ENCODE results near the gene PTCH1. TPM values are rescaled to one million over a fixed set of nuclear protein-coding genes. Genes with fewer than 3 reads are reported as not detected.

PTCH1 gene
- total and polyA plus RNA-seq, 5 experiments from 2014 or later: 10.5 to 49.6 (median 18.1) TPM

- POLR2A ChIA-PET: no interaction called here
- ATAC-seq (no peak), DNase-seq (no peak)
- Mint-ChIP-seq H3K27me3 (peaks cover 11 to 41% (median 18%) of the 10 kb centered on the region in 5 donors), H3K9me3 (peaks cover 0 to 3% (median 0%) of the 10 kb centered on the region in 9 donors), H3K27ac (no peak overlapping the region), H3K4me3 (no peak overlapping the region), H3K4me1 (peaks cover 0 to 4% (median 0%) of the 10 kb centered on the region in 4 donors), H3K36me3 (no peaks in the 10 kb centered on the region)
Observed at GRCh38 chr9:95528908-95529502, 12.2 kb upstream of the PTCH1 start.

- Mint-ChIP-seq H3K36me3 (peaks cover 0 to 12% (median 5%) of the 10 kb centered on the region in 3 donors), H3K27ac (no peak overlapping the region), H3K9me3 (peaks cover 3 to 15% (median 11%) of the 10 kb centered on the region in 9 donors), H3K4me3 (no peak overlapping the region), H3K4me1 (peaks cover 0 to under 1% (median 0%) of the 10 kb centered on the region in 4 donors), H3K27me3 (peaks cover 4 to 33% (median 8%) of the 10 kb centered on the region in 5 donors)
- POLR2A ChIA-PET: no interaction called here
- DNase-seq (no peak), ATAC-seq (no peak)
Observed at GRCh38 chr9:95522871-95523370, 6.2 kb upstream of the PTCH1 start.

- ATAC-seq: no peak
- no peak for DNase-seq
- Mint-ChIP-seq H3K27ac (no peak overlapping the region), H3K4me1 (peaks cover under 1 to 9% (median 5%) of the 10 kb centered on the region in 4 donors), H3K9me3 (peaks cover 3 to 15% (median 11%) of the 10 kb centered on the region in 9 donors), H3K36me3 (peaks cover 0 to 12% (median 5%) of the 10 kb centered on the region in 3 donors), H3K27me3 (peaks cover 0 to 28% (median 2%) of the 10 kb centered on the region in 5 donors), H3K4me3 (no peak overlapping the region)
- POLR2A ChIA-PET: interaction anchor here (0.7 kb wide), 1 partner anchor 558 kb away, joined by 3 read pairs; no protein-coding TSS in a partner anchor
Observed at GRCh38 chr9:95521699-95522098, 4.9 kb upstream of the PTCH1 start.

GRCh38 chr9:95517559-95518425 lies 1.0 kb upstream of the PTCH1 start:
- DNase-seq (no peak), ATAC-seq (no peak)
- H3K27me3 Mint-ChIP-seq: peaks cover 0 to 31% (median 0%) of the 10 kb centered on the region in 5 donors
- H3K27ac Mint-ChIP-seq: peak overlapping the region in 2 of 10 donors; percentile 41 to 43
- H3K4me1 Mint-ChIP-seq: peaks cover 11 to 28% (median 22%) of the 10 kb centered on the region in 4 donors
- POLR2A ChIA-PET: interaction anchor here (1.2 to 2.5 kb wide), 4 partner anchors 11 to 55 kb away, joined by 4 to 9 read pairs (median 6); no protein-coding TSS in a partner anchor
- peaks cover 0 to 12% (median 5%) of the 10 kb centered on the region in 3 donors for H3K36me3 Mint-ChIP-seq
- H3K4me3 Mint-ChIP-seq: peak overlapping the region; percentile 64 to 99 (median 80)
- H3K9me3 Mint-ChIP-seq: peaks cover 3 to 15% (median 10%) of the 10 kb centered on the region in 9 donors

- Mint-ChIP-seq H3K36me3 (peaks cover 0 to 12% (median 5%) of the 10 kb centered on the region in 3 donors), H3K4me3 (peak overlapping the region; percentile 93 to 99 (median 96)), H3K4me1 (peaks cover 19 to 43% (median 36%) of the 10 kb centered on the region in 4 donors), H3K9me3 (peaks cover 3 to 15% (median 10%) of the 10 kb centered on the region in 9 donors), H3K27ac (peak overlapping the region in 9 of 10 donors; percentile 16 to 88 (median 77)), H3K27me3 (peaks cover 0 to 34% (median 0%) of the 10 kb centered on the region in 5 donors)
- POLR2A ChIA-PET: interaction anchor here (0.6 to 2.5 kb wide), 5 partner anchors 10 to 433 kb away, joined by 3 to 9 read pairs (median 6); no protein-coding TSS in a partner anchor
- ATAC-seq (peak; percentile 29 to 48), DNase-seq (peak in 3 of 10 donors; percentile 9 to 16 (median 16))
Observed at GRCh38 chr9:95516221-95516733, 494 bp downstream of the PTCH1 start.

- POLR2A ChIA-PET: interaction anchor here (2.3 to 2.5 kb wide), 2 partner anchors 9 to 21 kb away, joined by 6 to 9 read pairs; no protein-coding TSS in a partner anchor
- DNase-seq (peak in 6 of 10 donors; percentile 16 to 52 (median 32)), ATAC-seq (peak; percentile 43 to 55)
- Mint-ChIP-seq H3K36me3 (peaks cover 0 to 9% (median 5%) of the 10 kb centered on the region in 3 donors), H3K27ac (peak overlapping the region in 1 of 10 donors; percentile 32), H3K9me3 (peaks cover 3 to 15% (median 10%) of the 10 kb centered on the region in 9 donors), H3K4me1 (peaks cover 19 to 47% (median 37%) of the 10 kb centered on the region in 4 donors), H3K27me3 (peaks cover 0 to 32% (median 0%) of the 10 kb centered on the region in 5 donors), H3K4me3 (peak overlapping the region; percentile 63 to 93 (median 68))
Observed at GRCh38 chr9:95515272-95516113, 1.3 kb downstream of the PTCH1 start.

GRCh38 chr9:95514342-95514741 lies 2.4 kb downstream of the PTCH1 start:
- peaks cover 0 to 25% (median 0%) of the 10 kb centered on the region in 5 donors for H3K27me3 Mint-ChIP-seq
- POLR2A ChIA-PET: interaction anchor here (1.4 kb wide), 1 partner anchor 361 kb away, joined by 3 read pairs; the partner anchor contains the start of gene ERCC6L2
- peak overlapping the region in 9 of 10 donors; percentile 5 to 93 (median 39) for H3K4me3 Mint-ChIP-seq
- peaks cover 0 to 6% (median 2%) of the 10 kb centered on the region in 9 donors for H3K9me3 Mint-ChIP-seq
- no peak overlapping the region for H3K27ac Mint-ChIP-seq
- ATAC-seq: no peak
- no peak for DNase-seq
- peaks cover 0 to under 1% (median 0%) of the 10 kb centered on the region in 3 donors for H3K36me3 Mint-ChIP-seq
- H3K4me1 Mint-ChIP-seq: peaks cover 21 to 58% (median 44%) of the 10 kb centered on the region in 4 donors

- no peaks in the 10 kb centered on the region for H3K36me3 Mint-ChIP-seq
- DNase-seq (no peak), ATAC-seq (no peak)
- peaks cover 22 to 62% (median 46%) of the 10 kb centered on the region in 4 donors for H3K4me1 Mint-ChIP-seq
- peaks cover 0 to 3% (median 0%) of the 10 kb centered on the region in 9 donors for H3K9me3 Mint-ChIP-seq
- peak overlapping the region in 1 of 10 donors; percentile 4 for H3K4me3 Mint-ChIP-seq
- H3K27me3 Mint-ChIP-seq: peaks cover 0 to 25% (median 0%) of the 10 kb centered on the region in 5 donors
- POLR2A ChIA-PET: interaction anchor here (1.4 kb wide), 1 partner anchor 362 kb away, joined by 3 read pairs; the partner anchor contains the start of gene ERCC6L2
- H3K27ac Mint-ChIP-seq: no peak overlapping the region
Observed at GRCh38 chr9:95513711-95514110, 3.1 kb downstream of the PTCH1 start.

- no peak for ATAC-seq
- H3K27me3 Mint-ChIP-seq: peaks cover 0 to 27% (median 0%) of the 10 kb centered on the region in 5 donors
- peaks cover 24 to 67% (median 47%) of the 10 kb centered on the region in 4 donors for H3K4me1 Mint-ChIP-seq
Observed at GRCh38 chr9:95512709-95513095, 4.1 kb downstream of the PTCH1 start.

GRCh38 chr9:95511952-95512708 lies 4.6 kb downstream of the PTCH1 start:
- Mint-ChIP-seq H3K27ac (peak overlapping the region in 7 of 10 donors; percentile 60 to 94 (median 88)), H3K27me3 (peaks cover 0 to 26% (median 0%) of the 10 kb centered on the region in 5 donors), H3K36me3 (no peaks in the 10 kb centered on the region), H3K4me1 (peaks cover 26 to 65% (median 44%) of the 10 kb centered on the region in 4 donors), H3K9me3 (no peaks in the 10 kb centered on the region), H3K4me3 (peak overlapping the region; percentile 84 to 100 (median 92))
- DNase-seq: peak in 1 of 10 donors; percentile 22
- no peak for ATAC-seq
- POLR2A ChIA-PET: interaction anchor here (1.0 to 1.9 kb wide), 4 partner anchors 17 to 364 kb away, joined by 3 to 8 read pairs (median 8); partner anchors contain the start of gene ERCC6L2

More at GRCh38 chr9:95512709-95513095, 4.1 kb downstream of the PTCH1 start:
- Mint-ChIP-seq H3K36me3 (no peaks in the 10 kb centered on the region), H3K9me3 (no peaks in the 10 kb centered on the region), H3K27ac (peak overlapping the region in 2 of 10 donors; percentile 36 to 41), H3K4me3 (peak overlapping the region in 9 of 10 donors; percentile 84 to 100 (median 92))
- POLR2A ChIA-PET: interaction anchor here (1.5 kb wide), 1 partner anchor 18 kb away, joined by 8 read pairs; no protein-coding TSS in a partner anchor
- no peak for DNase-seq
